H1 (cell line): ENCODE results near the gene AGBL4. TPM values are rescaled to one million over a fixed set of nuclear protein-coding genes. Genes with fewer than 3 reads are reported as not detected.

Experiments used
- CTCF ChIA-PET: fragments of 300-600 bp; sonication (Branson Sonifier 250); formaldehyde crosslinking; loops from one replicate; lab custom pipeline; 2021; ENCODE audit not compliant: partially characterized antibody; lab: Charles Lee
- POLR2A ChIA-PET: fragments of 300-600 bp; sonication (Branson Sonifier 250); formaldehyde crosslinking; loops from one replicate; lab custom pipeline; 2021; ENCODE audit warnings: inconsistent platforms; ENCODE audit not compliant: partially characterized antibody; lab: Charles Lee
- DNase-seq, 2 experiments: peaks; one replicate each; pipeline versions ENCODE4 v3.0.0 to v3.0.0-alpha.2; 2010 to 2022; ENCODE audit warnings: low spot score in 2 of 2, low read depth in 1 of 2, mixed read lengths in 1 of 2
- FAIRE-seq: peaks from 2 replicates; lab custom pipeline; 2011; peaks lifted over from hg19 to GRCh38; lab: Jason Lieb, UNC
- H2AFZ ChIP-seq: 2 replicates; pipeline ENCODE4 v1.8.1; 2012; ENCODE audit warnings: low read length, inconsistent platforms
- H2AK5ac ChIP-seq: 2 replicates; pipeline ENCODE4 v1.6.1; 2013; ENCODE audit warnings: low read depth, low read length
- H2BK120ac ChIP-seq: replicated peaks from 2 replicates; pipeline ENCODE3; 2013; ENCODE audit warnings: low read depth, low read length, inconsistent platforms
- H2BK12ac ChIP-seq: 2 replicates; pipeline ENCODE4 v1.6.1; 2013; ENCODE audit warnings: low read depth, low read length
- H2BK15ac ChIP-seq: 2 replicates; pipeline ENCODE4 v1.6.1; 2013; ENCODE audit warnings: low read length
- H2BK20ac ChIP-seq: 2 replicates; pipeline ENCODE4 v1.6.1; 2013; ENCODE audit warnings: low read length
- H2BK5ac ChIP-seq: 2 replicates; pipeline ENCODE4 v1.6.1; 2013; ENCODE audit warnings: low read depth, low read length
- H3K14ac ChIP-seq: 2 replicates; pipeline ENCODE4 v1.6.1; 2013; ENCODE audit warnings: inconsistent platforms; ENCODE audit not compliant: insufficient read length
- H3K18ac ChIP-seq: 2 replicates; pipeline ENCODE4 v1.6.1; 2013; ENCODE audit warnings: low read length; ENCODE audit errors: extremely low read depth
- H3K23ac ChIP-seq: 2 replicates; pipeline ENCODE4 v1.6.1; 2013; ENCODE audit warnings: inconsistent platforms; ENCODE audit not compliant: insufficient read length
- H3K23me2 ChIP-seq: 2 replicates; pipeline ENCODE4 v1.6.1; 2013; ENCODE audit warnings: low read depth, low read length
- H3K27ac ChIP-seq: 2 replicates; pipeline ENCODE4 v1.6.1; 2011; ENCODE audit warnings: low read depth, low read length, inconsistent platforms
- H3K27me3 ChIP-seq, 4 experiments: replicated peaks in 1 of 4; 1 replicate in 1 of 4; 2 replicates in 3 of 4; pipeline versions ENCODE4 v1.6.1 to v1.8.1; 2011 to 2013; ENCODE audit warnings: low read length in 3 of 4, mild to moderate bottlenecking in 3 of 4, inconsistent platforms in 2 of 4, mixed read lengths in 2 of 4, moderate library complexity in 1 of 4; ENCODE audit not compliant: control insufficient read depth in 3 of 4, insufficient read depth in 3 of 4; ENCODE audit errors: extremely low read depth in 1 of 4
- H3K36me3 ChIP-seq, 4 experiments: 2 replicates each; pipeline versions ENCODE4 v1.6.1 to v1.8.1; 2011 to 2013; ENCODE audit warnings: mild to moderate bottlenecking in 4 of 4, low read length in 3 of 4, moderate library complexity in 2 of 4, control low read depth in 1 of 4, inconsistent platforms in 1 of 4; ENCODE audit not compliant: insufficient read depth in 4 of 4, control insufficient read depth in 2 of 4
- H3K4ac ChIP-seq: replicated peaks from 2 replicates; pipeline ENCODE3; 2013; ENCODE audit warnings: low read length, low read depth, mixed read lengths, inconsistent platforms; ENCODE audit not compliant: insufficient read length
- H3K4me1 ChIP-seq, 4 experiments: replicated peaks in 1 of 4; 1 replicate in 1 of 4; 2 replicates in 3 of 4; pipeline versions ENCODE4 v1.6.1 to v1.8.1; 2011 to 2013; ENCODE audit warnings: low read length in 3 of 4, inconsistent platforms in 2 of 4, mixed read lengths in 1 of 4; ENCODE audit not compliant: insufficient read depth in 4 of 4, control insufficient read depth in 3 of 4
- H3K4me2 ChIP-seq, 2 experiments: 2 replicates each; pipeline versions ENCODE4 v1.6.1 to v1.8.1; 2011 to 2013; ENCODE audit warnings: low read depth in 2 of 2, low read length in 2 of 2, control low read depth in 1 of 2, inconsistent platforms in 1 of 2, mild to moderate bottlenecking in 1 of 2; ENCODE audit not compliant: insufficient read depth in 1 of 2
- H3K4me3 ChIP-seq, 4 experiments: fragments of 200-600, 300-600 bp in 1 of 4; sonication (generic), shearing (Covaris generic), sonication (Bioruptor Twin) in 1 of 4; 2 replicates each; pipeline versions ENCODE4 v1.5.1 to v1.8.1; 2011 to 2016; ENCODE audit warnings: low read length in 4 of 4, low read depth in 3 of 4, control low read depth in 2 of 4, inconsistent platforms in 2 of 4, mild to moderate bottlenecking in 2 of 4, mixed read lengths in 1 of 4, moderate library complexity in 1 of 4; ENCODE audit not compliant: insufficient read depth in 2 of 4; ENCODE audit errors: extremely low read depth in 1 of 4
- H3K56ac ChIP-seq: replicated peaks from 2 replicates; pipeline ENCODE3; 2013; ENCODE audit warnings: low read depth, mild to moderate bottlenecking, mixed read lengths, low read length, inconsistent platforms; ENCODE audit not compliant: insufficient read length
- H3K79me1 ChIP-seq: 2 replicates; pipeline ENCODE4 v1.6.1; 2013; ENCODE audit warnings: low read depth, low read length, control low read depth
- H3K79me2 ChIP-seq, 2 experiments: 2 replicates each; pipeline versions ENCODE4 v1.6.1 to v1.8.1; 2012 to 2013; ENCODE audit warnings: low read length in 2 of 2, mild to moderate bottlenecking in 2 of 2, inconsistent platforms in 1 of 2; ENCODE audit not compliant: insufficient read depth in 2 of 2, control insufficient read depth in 1 of 2
- H3K9ac ChIP-seq, 4 experiments: replicated peaks in 1 of 4; 1 replicate in 1 of 4; 2 replicates in 3 of 4; pipeline versions ENCODE4 v1.6.1 to v1.8.1; 2011 to 2013; ENCODE audit warnings: low read depth in 3 of 4, low read length in 3 of 4, control low read depth in 2 of 4, mild to moderate bottlenecking in 2 of 4, moderate library complexity in 2 of 4, inconsistent platforms in 1 of 4; ENCODE audit errors: extremely low read depth in 1 of 4
- H3K9me3 ChIP-seq, 2 experiments: 2 replicates each; pipeline versions ENCODE4 v1.6.1 to v1.8.1; 2012 to 2013; ENCODE audit warnings: mild to moderate bottlenecking in 2 of 2, moderate library complexity in 2 of 2, control low read depth in 1 of 2, inconsistent platforms in 1 of 2, low read depth in 1 of 2, low read length in 1 of 2, mixed read lengths in 1 of 2; ENCODE audit not compliant: insufficient read depth in 2 of 2
- H4K20me1 ChIP-seq, 2 experiments: replicated peaks in 1 of 2; 2 replicates each; pipeline versions ENCODE3 to v1.8.1; 2011 to 2013; ENCODE audit warnings: inconsistent platforms in 2 of 2, low read length in 2 of 2, mild to moderate bottlenecking in 1 of 2; ENCODE audit not compliant: insufficient read depth in 2 of 2, control insufficient read depth in 1 of 2
- H4K5ac ChIP-seq: 2 replicates; pipeline ENCODE4 v1.6.1; 2013; ENCODE audit warnings: low read length, low read depth, mixed read lengths, inconsistent platforms; ENCODE audit not compliant: insufficient read length
- H4K8ac ChIP-seq: 2 replicates; pipeline ENCODE4 v1.8.0; 2013; ENCODE audit warnings: mild to moderate bottlenecking, moderate library complexity, low read length, inconsistent platforms; ENCODE audit not compliant: insufficient read depth; ENCODE audit errors: extremely low read depth
- H4K91ac ChIP-seq: replicated peaks from 2 replicates; pipeline ENCODE3; 2013; ENCODE audit warnings: low read length, mixed read lengths, inconsistent platforms; ENCODE audit not compliant: insufficient read length
- TCF12 ChIP-seq: IDR thresholded peaks from 2 replicates; pipeline ENCODE4 v1.6.1; 2011; ENCODE audit warnings: low read depth, mild to moderate bottlenecking, low read length
- WGBS, 2 experiments: shearing (Covaris generic) in 1 of 2; methylation state at CpG; one replicate each; pipeline versions ENCODE4 v1.1.6 to v1.1.7; 2013 to 2015; ENCODE audit warnings: low lambda C conversion rate in 2 of 2, mixed read lengths in 2 of 2, inconsistent platforms in 1 of 2, low coverage in 1 of 2, missing lambda C conversion rate in 1 of 2; ENCODE audit not compliant: insufficient replicate concordance in 2 of 2, insufficient coverage in 1 of 2, insufficient read length in 1 of 2; ENCODE audit errors: extremely low coverage in 1 of 2, missing lambda C conversion rate in 1 of 2; 5-methylcytosine and 5-hydroxymethylcytosine counted together
- polyA plus RNA-seq, 7 experiments: library from polyadenylated mRNA; depleted of rRNA in 3 of 7; stranded (reverse) in 5 of 7; unstranded in 2 of 7; fragments of >200 nt in 5 of 7; fragments of 200-250 nt in 2 of 7; gene quantifications; 1 replicate in 5 of 7; 2 replicates in 1 of 7; 4 replicates in 1 of 7; pipeline versions ENCODE4 v1.2.1 to v1.2.3, GENCODE V29; 2011 to 2013; ENCODE audit warnings: missing spikeins in 2 of 7, mixed read lengths in 2 of 7
- total RNA-seq: library from RNA; stranded (reverse); fragmentation: NEBNext Ultra II Directional; extraction: Animal tissue kit (Norgen Biotek cat#: 25700); gene quantifications from 2 replicates; pipeline ENCODE4 v1.2.1, GENCODE V29; 2021

Gene AGBL4
- total and polyA plus RNA-seq, 2 of the 8 experiments (the other 6 are each of a cell fraction or from before 2014, with no cell fraction given), result 0.41 to 0.45 TPM

DNA sequence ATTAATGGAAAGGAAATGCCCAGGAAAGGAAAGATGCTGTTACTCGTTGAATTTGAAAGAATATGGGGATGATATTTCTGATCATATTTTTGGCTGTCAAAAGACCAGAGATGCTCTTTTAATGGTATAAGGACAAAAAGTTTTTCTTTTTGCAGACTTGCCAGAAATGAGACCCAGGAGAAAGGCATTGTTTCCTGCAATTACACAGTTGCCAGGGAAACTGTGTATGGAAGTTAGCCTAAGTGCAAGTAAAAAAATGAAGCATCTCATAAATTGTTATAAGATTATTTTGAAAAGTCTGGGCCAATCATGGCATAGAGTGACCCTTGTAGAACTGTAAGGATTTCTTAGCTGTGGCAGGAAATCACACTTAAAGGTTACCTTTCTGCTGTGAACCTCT lies 1091.4 kb downstream of the AGBL4 start:
- H3K36me3 ChIP-seq, result no peaks in the 10 kb centered on the region
- no peak overlapping the region for H3K27ac ChIP-seq
- H3K14ac ChIP-seq, result no peak overlapping the region
- no peak overlapping the region for H3K4ac ChIP-seq
- H3K79me1 ChIP-seq, result no peaks in the 10 kb centered on the region
- H2BK20ac ChIP-seq, result no peak overlapping the region
- no peak overlapping the region for H3K18ac ChIP-seq
- H2BK15ac ChIP-seq, result no peak overlapping the region
- CTCF ChIA-PET, result no interaction called here
- H4K8ac ChIP-seq, result no peak overlapping the region
- WGBS, 2 experiments, result 88% methylated on average over 1 of the region's 1 CpG; no CpG with 5 or more reads in 1 of the 2 experiments
- DNase-seq, result no peak
- H3K4me3 ChIP-seq, result no peak overlapping the region
- TF ChIP-seq TCF12, result no peak
- TF ChIP-seq, all 59 proteins: peak for 0
- Histone ChIP-seq H3K4me2 (no peak overlapping the region), H3K79me2 (no peaks in the 10 kb centered on the region), H4K5ac (no peak overlapping the region), H2BK12ac (no peak overlapping the region), H3K4me1 (no peaks in the 10 kb centered on the region), H2BK5ac (no peak overlapping the region), H3K27me3 (no peaks in the 10 kb centered on the region), H3K9me3 (peaks cover 57 to 89% of the 10 kb centered on the region in 2 experiments), H3K9ac (no peak overlapping the region), H4K20me1 (no peaks in the 10 kb centered on the region), H2AK5ac (no peak overlapping the region), H3K23ac (no peak overlapping the region), H3K23me2 (no peaks in the 10 kb centered on the region), H3K56ac (no peak overlapping the region), H2AFZ (no peak overlapping the region), H4K91ac (no peak overlapping the region), H2BK120ac (no peak overlapping the region)
- no peak for FAIRE-seq
- POLR2A ChIA-PET, result no interaction called here
